Fibroblast of villous mesenchyme (primary cell): ENCODE results near the gene TBX4. TPM values are rescaled to one million over a fixed set of nuclear protein-coding genes. Genes with fewer than 3 reads are reported as not detected.
A peak's percentile ranks its signal among the peaks of the same experiment; 100 is the strongest.

Source experiments
- DNase-seq: peaks from one replicate; pipeline ENCODE4 v3.0.0-alpha.2; 2010; ENCODE audit warnings: low read depth
- H3K4me3 ChIP-seq: 2 replicates; pipeline ENCODE4 v1.5.1; 2011; ENCODE audit warnings: low read depth, mild to moderate bottlenecking, low read length
- total RNA-seq: library from RNA; depleted of rRNA; stranded (reverse); fragments of >200 nt; gene quantifications from 2 replicates; pipeline ENCODE4 v1.2.3, GENCODE V29; 2012
- TF ChIP-seq, protein P1 (sequence below): IDR thresholded peaks from 2 replicates; pipeline ENCODE4 v1.5.1; 2012; ENCODE audit warnings: low read depth, mild to moderate bottlenecking, low read length; ENCODE audit not compliant: insufficient read depth

The TBX4 gene
- total RNA-seq, 1 donor = not detected

DNA sequence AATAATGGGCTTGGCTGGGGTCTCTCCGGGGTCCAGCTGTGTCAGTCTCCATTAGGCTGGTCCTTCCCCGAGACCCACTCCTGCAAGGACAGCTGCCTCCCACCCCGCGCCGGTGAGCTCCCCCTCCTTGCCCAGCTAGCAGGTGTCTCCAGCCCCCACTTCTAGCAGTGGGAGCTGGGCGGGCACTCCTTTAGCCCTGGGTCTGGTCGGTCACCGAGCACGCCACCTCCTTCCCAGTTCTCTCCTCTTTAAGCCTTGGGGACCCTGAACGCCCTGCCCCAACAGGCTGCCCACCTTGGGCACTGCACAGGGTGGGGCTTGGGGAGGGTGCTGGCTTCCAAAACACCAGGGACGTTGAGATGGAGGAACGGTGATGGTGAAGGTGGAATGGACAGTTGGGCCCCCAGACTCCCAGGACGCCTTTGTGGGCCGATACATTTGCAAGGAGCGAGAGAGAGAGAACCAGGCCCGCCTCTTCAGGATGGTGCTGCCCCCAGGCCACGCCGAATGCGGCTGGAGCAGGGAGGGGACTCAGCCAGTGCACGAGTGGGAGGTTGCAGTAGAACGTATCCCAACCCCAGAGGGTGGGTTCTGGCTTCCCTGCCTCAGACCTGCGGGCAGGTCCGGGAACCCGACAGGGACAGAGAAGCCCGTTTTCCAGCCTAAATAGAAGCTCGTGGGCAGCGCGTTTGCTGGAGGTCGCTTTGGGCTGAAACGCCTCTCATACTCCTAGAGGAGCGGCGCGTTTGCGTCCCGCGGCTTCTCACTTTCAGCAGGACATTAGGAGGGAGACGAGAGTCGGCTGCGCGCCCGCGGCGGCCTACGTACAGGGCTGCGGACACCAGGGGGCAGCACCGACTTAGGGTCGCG is 41.8 kb upstream of the TBX4 start:
- peak; percentile 88 for DNase-seq
- TF ChIP-seq, protein P1, sequence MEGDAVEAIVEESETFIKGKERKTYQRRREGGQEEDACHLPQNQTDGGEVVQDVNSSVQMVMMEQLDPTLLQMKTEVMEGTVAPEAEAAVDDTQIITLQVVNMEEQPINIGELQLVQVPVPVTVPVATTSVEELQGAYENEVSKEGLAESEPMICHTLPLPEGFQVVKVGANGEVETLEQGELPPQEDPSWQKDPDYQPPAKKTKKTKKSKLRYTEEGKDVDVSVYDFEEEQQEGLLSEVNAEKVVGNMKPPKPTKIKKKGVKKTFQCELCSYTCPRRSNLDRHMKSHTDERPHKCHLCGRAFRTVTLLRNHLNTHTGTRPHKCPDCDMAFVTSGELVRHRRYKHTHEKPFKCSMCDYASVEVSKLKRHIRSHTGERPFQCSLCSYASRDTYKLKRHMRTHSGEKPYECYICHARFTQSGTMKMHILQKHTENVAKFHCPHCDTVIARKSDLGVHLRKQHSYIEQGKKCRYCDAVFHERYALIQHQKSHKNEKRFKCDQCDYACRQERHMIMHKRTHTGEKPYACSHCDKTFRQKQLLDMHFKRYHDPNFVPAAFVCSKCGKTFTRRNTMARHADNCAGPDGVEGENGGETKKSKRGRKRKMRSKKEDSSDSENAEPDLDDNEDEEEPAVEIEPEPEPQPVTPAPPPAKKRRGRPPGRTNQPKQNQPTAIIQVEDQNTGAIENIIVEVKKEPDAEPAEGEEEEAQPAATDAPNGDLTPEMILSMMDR = peak; percentile 65

DNA sequence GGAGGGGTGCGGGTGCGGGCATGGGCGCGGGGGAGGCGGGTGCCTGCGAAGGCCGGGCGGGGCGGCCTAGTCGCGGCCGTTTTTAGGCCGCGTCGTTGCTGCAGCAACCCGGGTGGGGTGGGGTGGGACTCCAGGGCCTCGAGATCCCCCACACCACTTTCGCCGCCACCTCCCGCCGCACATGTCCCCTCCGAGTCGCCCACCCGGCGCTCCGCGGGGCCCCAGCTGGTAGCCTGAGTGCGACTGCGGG is 41.3 kb upstream of the TBX4 start:
- TF ChIP-seq, protein P1 = no peak
- H3K4me3 ChIP-seq = peak overlapping the region; percentile 66
- no peak for DNase-seq

More for the DNA sequence above, 41.8 kb upstream of the TBX4 start:
- H3K4me3 ChIP-seq = peak overlapping the region; percentile 35

DNA sequence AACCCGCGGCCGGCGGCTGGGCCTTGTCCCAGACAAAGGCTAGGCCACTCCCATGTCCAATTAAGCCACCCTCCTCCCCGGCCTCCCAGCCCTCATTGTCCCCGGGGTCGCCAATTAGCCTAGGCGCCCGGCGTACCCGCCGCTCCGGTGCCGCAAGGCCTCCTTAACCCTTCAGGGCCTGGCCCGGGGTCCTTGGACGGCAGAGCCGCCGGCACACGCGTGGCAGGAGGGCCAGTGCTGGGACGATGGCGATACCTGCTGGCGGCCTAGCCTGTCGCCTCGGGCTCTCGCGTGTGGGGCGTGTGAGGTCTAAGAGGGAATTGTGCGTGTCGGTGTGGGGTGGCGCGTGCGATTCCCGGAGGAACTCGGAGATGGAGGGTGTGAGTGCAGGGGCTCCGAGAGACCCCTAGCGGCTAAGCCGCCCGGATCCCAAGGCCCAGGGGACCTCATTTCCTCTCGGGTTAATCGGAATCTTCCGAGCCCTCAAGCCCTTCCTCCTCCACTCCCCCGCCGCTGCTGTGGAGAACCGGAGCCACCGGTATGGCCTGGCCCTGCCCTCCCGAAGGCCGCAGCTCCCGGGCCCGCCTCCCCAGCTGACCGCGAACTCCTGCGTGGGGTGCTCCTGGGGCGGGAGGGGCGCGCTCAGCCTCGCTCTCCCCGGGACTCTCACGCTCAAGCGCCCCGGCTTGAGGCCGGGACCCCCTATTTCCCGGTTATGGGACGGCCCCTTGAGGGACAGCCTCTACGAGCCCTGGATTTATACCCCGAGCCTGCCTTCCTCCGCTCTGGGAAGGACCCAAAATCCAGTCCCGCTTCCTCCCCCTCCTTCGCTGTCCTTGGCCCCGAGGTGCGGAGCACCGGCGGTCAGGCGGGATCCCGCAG is 40.7 kb upstream of the TBX4 start:
- TF ChIP-seq, protein P1 = peak; percentile 12
- DNase-seq = peak; percentile 80
- peak overlapping the region; percentile 66 for H3K4me3 ChIP-seq

DNA sequence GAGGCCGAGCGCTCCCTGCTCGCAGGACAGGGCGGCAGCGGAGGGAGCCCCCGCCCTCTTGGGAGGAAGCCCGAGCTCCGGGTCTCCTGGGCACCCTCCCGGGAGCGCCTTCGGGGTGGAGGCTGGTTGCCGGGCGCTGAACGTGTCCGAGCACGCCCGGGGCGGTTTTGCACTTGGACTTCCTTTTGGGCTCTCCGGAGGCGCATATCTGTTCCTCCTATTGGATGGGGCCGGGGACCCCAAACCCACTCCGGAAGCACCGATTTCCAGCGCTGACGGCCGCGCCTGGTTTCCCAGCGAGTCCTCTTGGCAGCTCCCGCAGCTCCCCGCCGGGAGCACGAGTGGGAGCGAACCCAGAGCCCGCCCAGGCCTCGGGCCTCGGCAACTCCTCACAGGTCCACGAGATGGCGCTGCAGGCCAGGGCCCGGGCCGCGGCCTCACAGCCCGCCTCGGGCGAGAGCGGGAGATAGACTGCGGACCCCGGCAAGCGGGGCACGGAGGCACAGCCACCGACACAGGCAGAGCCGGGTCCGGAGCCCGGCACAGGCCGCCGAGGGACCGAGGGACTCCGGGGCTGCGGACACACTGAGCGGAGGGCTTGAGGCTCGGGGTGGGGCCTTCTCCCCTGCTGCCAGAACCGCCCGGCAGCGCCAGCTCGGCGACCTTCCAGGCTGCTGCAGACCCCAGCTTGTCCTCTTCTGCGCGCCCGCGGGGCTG is 39.9 kb upstream of the TBX4 start:
- TF ChIP-seq, protein P1 = peak; percentile 98
- DNase-seq = peak; percentile 84
- peak overlapping the region; percentile 66 for H3K4me3 ChIP-seq

DNA sequence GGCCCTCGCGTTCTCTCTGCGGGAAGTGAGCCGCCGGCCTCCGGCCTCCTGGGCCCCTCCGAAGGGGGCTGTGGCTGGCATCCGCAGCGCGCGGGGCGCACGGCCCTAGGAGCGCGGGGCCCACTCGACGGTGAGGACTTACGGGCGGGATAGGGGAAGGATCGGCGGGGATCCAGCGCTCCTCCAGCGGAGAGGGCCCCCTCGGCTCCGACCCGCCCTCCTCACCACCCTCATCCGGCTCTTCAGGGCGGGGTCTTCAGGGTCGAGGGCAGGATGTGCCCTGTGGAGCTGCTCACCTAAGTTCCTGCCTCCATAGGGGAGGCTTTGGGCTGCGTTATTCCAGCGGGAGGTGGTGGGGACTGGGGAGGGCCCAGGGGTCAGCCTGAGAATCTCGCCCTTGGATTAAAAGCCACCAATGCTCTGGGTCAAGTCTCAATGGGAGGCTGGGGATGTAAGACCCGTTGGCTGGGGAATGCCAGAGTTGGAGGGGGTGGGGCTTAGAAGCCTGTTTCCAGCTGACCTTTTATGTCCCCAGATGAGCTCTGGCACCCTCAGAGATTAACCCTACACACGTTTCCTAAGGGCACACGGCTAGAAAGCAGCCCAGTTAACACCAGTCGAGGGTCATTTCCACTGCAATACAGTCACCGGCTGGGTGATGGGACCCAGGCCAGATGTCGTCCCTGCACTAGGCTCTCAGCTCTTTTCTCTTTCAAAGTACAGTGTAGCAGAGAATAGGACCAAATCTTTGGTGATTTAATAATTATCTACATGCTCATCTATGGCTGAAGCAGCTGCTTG is 39.2 kb upstream of the TBX4 start:
- TF ChIP-seq, protein P1 = no peak
- peak overlapping the region; percentile 66 for H3K4me3 ChIP-seq
- DNase-seq = no peak

DNA sequence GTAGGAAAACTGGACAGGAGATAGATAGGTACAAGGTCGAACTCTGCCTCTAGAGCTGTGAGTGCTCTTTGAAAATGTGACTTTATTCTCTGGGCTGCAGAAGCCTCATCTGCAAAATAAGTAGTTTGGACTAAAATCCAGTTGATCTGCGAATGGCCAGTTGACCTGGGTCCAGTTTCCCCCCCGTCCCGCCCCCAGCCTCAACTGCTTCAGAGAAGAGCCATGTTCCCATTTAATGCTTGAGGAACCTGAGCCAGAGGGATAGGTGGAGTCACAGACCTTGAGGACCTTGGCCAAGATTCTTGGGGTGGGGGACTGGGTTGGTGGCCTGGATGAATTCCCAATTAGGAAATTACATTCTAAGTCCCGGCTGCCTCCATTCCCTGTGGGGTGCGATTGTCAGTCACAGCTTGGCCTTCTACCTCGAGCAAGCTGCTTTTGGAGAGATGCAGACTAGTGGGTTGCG is 38.5 kb upstream of the TBX4 start:
- DNase-seq = no peak
- H3K4me3 ChIP-seq = peak overlapping the region; percentile 66
- TF ChIP-seq, protein P1 = no peak
